Colonic mucosa (tissue), 4 donors: Measurements from ENCODE around the gene ABCA4. TPM values are rescaled to one million over a fixed set of nuclear protein-coding genes. Genes with fewer than 3 reads are reported as not detected.

ENCODE experiments used
- DNase-seq: peaks from one replicate; pipeline ENCODE4 v3.0.0-alpha.2; 2020
- H3K27ac ChIP-seq: fragments of 200-600 bp; one replicate; pipeline ENCODE4 v1.8.0; 2021
- H3K27me3 ChIP-seq: fragments of 200-600 bp; one replicate; pipeline ENCODE4 v1.8.0; 2021
- H3K36me3 ChIP-seq: fragments of 200-600 bp; one replicate; pipeline ENCODE4 v1.8.0; 2021
- H3K4me1 ChIP-seq: fragments of 200-600 bp; one replicate; pipeline ENCODE4 v1.8.0; 2021; ENCODE audit warnings: mild to moderate bottlenecking
- H3K4me3 ChIP-seq: fragments of 200-600 bp; one replicate; pipeline ENCODE4 v1.8.0; 2021
- H3K9ac ChIP-seq, 2 donors: one replicate each; pipeline ENCODE4 v1.7.0; 2013; ENCODE audit warnings: control low read depth in 2 of 2, low read depth in 2 of 2, low read length in 2 of 2
- H3K9me3 ChIP-seq: fragments of 200-600 bp; one replicate; pipeline ENCODE4 v1.8.0; 2021
- intact Hi-C: fragments of 100-400 bp; cut with DNase I; formaldehyde crosslinking; loops from one replicate; pipeline ENCODE4 v1.14.1; 2022
- total RNA-seq, 2 donors: library from RNA; stranded (reverse); fragmentation: NEBNext Ultra II Directional in 1 of 2; extraction: Animal tissue kit (Norgen Biotek cat#: 25700) in 1 of 2; gene quantifications; one replicate each; pipeline ENCODE4 v1.2.1, GENCODE V29; 2021
- TF ChIP-seq, protein P1 (sequence below): fragments of 200-600 bp; IDR thresholded peaks from one replicate; pipeline ENCODE4 v1.8.0; 2022; ENCODE audit warnings: antibody characterized with exemption, mild to moderate bottlenecking
- donor health status: healthy.
- donor health status: DM: no; HTN: no; CAD: no.
- donor health status: DM: no; HTN: no; CAD: no.

The ABCA4 gene
- total RNA-seq, 2 donors from 2014 or later = 0.02 to 0.27 TPM

DNA sequence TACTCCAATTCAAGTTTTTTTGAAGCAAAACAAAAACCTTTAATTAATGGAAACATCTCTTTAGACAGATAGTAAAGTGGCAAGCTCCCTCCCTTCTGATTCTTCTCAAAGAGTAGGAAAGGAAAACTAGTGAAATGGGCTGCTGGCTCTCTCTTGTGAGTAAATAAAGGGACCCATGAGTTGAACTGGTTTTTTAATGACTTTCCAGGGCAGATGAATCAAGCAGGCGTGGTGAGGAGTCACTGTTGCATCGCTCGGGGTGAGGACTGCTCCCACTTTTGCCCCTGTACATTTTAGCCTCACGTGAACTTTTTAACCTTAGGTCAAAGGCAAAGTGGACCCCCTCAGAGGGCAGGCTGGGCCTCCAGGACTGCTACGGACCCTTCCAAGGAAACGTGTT, 64.8 kb downstream of the ABCA4 start:
- TF ChIP-seq, protein P1, sequence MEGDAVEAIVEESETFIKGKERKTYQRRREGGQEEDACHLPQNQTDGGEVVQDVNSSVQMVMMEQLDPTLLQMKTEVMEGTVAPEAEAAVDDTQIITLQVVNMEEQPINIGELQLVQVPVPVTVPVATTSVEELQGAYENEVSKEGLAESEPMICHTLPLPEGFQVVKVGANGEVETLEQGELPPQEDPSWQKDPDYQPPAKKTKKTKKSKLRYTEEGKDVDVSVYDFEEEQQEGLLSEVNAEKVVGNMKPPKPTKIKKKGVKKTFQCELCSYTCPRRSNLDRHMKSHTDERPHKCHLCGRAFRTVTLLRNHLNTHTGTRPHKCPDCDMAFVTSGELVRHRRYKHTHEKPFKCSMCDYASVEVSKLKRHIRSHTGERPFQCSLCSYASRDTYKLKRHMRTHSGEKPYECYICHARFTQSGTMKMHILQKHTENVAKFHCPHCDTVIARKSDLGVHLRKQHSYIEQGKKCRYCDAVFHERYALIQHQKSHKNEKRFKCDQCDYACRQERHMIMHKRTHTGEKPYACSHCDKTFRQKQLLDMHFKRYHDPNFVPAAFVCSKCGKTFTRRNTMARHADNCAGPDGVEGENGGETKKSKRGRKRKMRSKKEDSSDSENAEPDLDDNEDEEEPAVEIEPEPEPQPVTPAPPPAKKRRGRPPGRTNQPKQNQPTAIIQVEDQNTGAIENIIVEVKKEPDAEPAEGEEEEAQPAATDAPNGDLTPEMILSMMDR = no peak
- Histone ChIP-seq H3K4me3 (no peak overlapping the region), H3K9ac (no peak overlapping the region), H3K4me1 (no peaks in the 10 kb centered on the region), H3K9me3 (no peaks in the 10 kb centered on the region), H3K27me3 (no peaks in the 10 kb centered on the region), H3K27ac (no peak overlapping the region), H3K36me3 (no peaks in the 10 kb centered on the region)
- DNase-seq = no peak
- intact Hi-C loops = no loop called here

DNA sequence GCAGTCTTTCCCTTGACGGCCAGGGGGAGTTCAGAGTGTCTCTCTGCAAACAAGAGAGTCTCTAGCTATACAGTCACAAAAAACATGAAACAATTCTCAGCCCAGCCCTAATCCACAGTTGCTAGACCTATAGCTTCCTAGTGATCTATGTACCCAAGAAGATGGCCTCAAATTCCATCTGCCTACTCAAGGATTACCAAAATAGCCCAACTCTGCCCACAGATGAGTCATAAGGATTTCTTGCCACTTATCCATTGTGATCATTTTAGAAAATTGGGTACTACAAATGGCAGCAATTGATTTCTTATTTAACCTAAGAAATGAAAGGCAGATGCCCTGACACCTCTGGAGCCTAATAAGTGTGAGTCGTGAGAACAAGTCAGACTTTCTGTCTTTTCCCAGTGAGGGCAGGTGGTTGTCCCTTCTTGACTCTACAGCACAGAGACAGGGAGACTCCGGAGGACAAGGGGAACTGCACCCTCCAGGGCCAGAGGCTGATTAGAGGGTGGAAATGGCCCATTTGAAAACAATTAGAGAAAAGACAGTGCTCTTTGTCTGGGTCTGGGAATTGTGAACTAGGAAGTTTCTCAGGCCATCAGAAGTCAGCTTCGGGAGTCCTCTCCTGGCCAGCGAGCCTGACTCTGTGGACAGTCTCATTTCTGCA, 65.4 kb downstream of the ABCA4 start:
- TF ChIP-seq, protein P1 = no peak
- H3K9ac ChIP-seq = no peak overlapping the region
- no peak overlapping the region for H3K27ac ChIP-seq
- no peak overlapping the region for H3K4me3 ChIP-seq
- intact Hi-C loops = no loop called here
- no peaks in the 10 kb centered on the region for H3K4me1 ChIP-seq
- no peaks in the 10 kb centered on the region for H3K27me3 ChIP-seq
- no peak for DNase-seq
- H3K9me3 ChIP-seq = no peaks in the 10 kb centered on the region
- no peaks in the 10 kb centered on the region for H3K36me3 ChIP-seq

DNA sequence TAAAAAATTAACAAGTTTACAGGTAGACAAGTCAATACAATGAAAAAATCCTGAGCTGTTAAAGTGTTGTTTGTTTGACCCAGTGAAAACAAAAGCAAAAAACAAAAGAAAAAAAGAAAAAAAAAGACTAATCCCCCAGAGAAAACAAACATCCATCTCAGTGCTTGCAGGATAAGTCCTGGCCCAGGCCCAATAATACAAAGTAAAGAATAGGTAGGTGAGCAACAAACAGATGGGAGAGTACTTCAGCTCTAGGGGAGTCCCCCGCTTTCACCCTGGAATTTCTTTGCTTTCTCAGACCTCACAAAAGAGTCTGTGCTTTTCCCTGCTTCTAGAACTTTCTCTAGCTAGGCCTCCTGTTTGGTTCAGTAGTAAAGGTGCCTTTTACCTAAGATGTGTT, 70.3 kb downstream of the ABCA4 start:
- H3K4me3 ChIP-seq = no peak overlapping the region
- DNase-seq = no peak
- no peaks in the 10 kb centered on the region for H3K4me1 ChIP-seq
- H3K36me3 ChIP-seq = no peaks in the 10 kb centered on the region
- H3K27ac ChIP-seq = no peak overlapping the region
- no peaks in the 10 kb centered on the region for H3K27me3 ChIP-seq
- TF ChIP-seq, protein P1 = no peak
- no peak overlapping the region for H3K9ac ChIP-seq
- intact Hi-C loops = no loop called here
- no peaks in the 10 kb centered on the region for H3K9me3 ChIP-seq

DNA sequence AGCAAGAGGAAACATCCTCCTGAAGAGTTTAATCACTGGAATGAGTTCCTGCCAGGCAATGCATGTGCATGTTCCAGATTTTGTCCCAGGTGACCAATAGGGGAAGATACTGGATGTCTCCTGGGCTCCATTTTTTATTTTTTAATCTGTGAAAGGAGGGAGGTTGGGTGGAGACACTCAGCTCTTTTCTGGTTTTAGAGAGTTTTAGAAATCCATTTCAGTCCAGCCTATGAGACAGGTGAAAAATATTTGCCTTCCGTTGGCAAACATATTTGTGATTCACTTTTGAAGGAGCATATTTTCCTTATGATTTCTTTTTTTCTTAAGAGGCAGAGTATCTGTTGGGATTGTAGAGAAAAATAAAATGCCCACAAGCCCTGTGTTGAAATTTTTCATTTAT, 70.7 kb downstream of the ABCA4 start:
- TF ChIP-seq, protein P1 = no peak
- no peaks in the 10 kb centered on the region for H3K27me3 ChIP-seq
- no peak for DNase-seq
- H3K4me3 ChIP-seq = no peak overlapping the region
- H3K36me3 ChIP-seq = no peaks in the 10 kb centered on the region
- H3K9ac ChIP-seq = no peak overlapping the region
- no peaks in the 10 kb centered on the region for H3K4me1 ChIP-seq
- H3K27ac ChIP-seq = no peak overlapping the region
- intact Hi-C loops = no loop called here
- no peaks in the 10 kb centered on the region for H3K9me3 ChIP-seq

DNA sequence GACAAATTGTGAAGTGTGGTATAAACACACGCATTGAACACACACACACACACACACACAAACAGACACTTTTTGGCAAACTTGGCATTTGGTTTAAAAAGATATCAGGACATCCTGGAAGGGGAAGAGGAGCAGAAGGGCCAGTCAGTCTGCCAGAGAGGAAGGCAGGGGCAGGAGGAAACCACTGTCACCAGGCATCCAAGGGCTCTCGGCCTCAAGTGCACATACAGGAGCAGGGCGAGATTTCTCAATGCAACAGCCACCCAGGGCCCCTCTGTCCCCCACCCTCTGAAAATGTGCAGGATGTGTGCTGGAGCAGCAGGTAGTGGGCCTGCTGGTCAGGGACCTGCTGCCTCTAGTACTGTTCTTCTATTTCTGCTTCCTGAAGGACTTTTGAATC, 71.2 kb downstream of the ABCA4 start:
- Histone ChIP-seq H3K27ac (no peak overlapping the region), H3K9ac (no peak overlapping the region), H3K4me3 (no peak overlapping the region), H3K27me3 (no peaks in the 10 kb centered on the region), H3K4me1 (no peaks in the 10 kb centered on the region), H3K9me3 (no peaks in the 10 kb centered on the region), H3K36me3 (no peaks in the 10 kb centered on the region)
- intact Hi-C loops = no loop called here
- DNase-seq = no peak
- TF ChIP-seq, protein P1 = no peak
